Measurements from ENCODE around the gene DHX57.

GRCh38 chr2:38818565-38818964 is 57.2 kb downstream of the DHX57 start:
- no peak for TF ChIP-seq POLR2A (IDR thresholded peaks at IDR 0.05)
- TF ChIP-seq CTCF (IDR thresholded peaks at IDR 0.05), result no peak
- TF ChIP-seq EP300 (IDR thresholded peaks at IDR 0.05), result no peak
